HepG2 (cell line): ENCODE data around the gene RAD1. TPM values are rescaled to one million over a fixed set of nuclear protein-coding genes. Genes with fewer than 3 reads are reported as not detected.

Experiments used
- DPF2 ChIP-seq: sonication (generic); formaldehyde crosslinking; IDR thresholded peaks from 2 replicates; pipeline ENCODE4 v1.4.0; 2020; ENCODE audit warnings: mild to moderate bottlenecking, low read depth, missing genetic modification reagents, borderline replicate concordance
- EZH2 ChIP-seq: conservative IDR thresholded peaks from 2 replicates; pipeline ENCODE4 v1.6.1; 2012; ENCODE audit warnings: mild to moderate bottlenecking, low read depth, low read length, moderate library complexity
- MAFK ChIP-seq, 2 experiments: IDR thresholded peaks in 1 of 2; conservative IDR thresholded peaks in 1 of 2; 2 replicates each; pipeline ENCODE4 v1.6.1; 2011; ENCODE audit warnings: improper control_type of control experiment in 2 of 2, low read length in 2 of 2
- PITX1 ChIP-seq: sonication (generic); formaldehyde crosslinking; IDR thresholded peaks from 2 replicates; pipeline ENCODE4 v1.5.1; 2020; ENCODE audit warnings: mild to moderate bottlenecking, missing genetic modification reagents
- SP1 ChIP-seq, 2 experiments: fragments of 450-650 bp in 1 of 2; sonication (generic) in 1 of 2; formaldehyde crosslinking in 1 of 2; IDR thresholded peaks; 2 replicates each; pipeline versions ENCODE4 v1.4.0 to v1.6.1; 2016 to 2020; ENCODE audit warnings: missing genetic modification reagents in 1 of 2
- TP53 ChIP-seq: sonication (generic); formaldehyde crosslinking; conservative IDR thresholded peaks from 2 replicates; pipeline ENCODE4 v1.4.0; 2020; ENCODE audit warnings: missing genetic modification reagents
- ZNF136 ChIP-seq: sonication (generic); formaldehyde crosslinking; IDR thresholded peaks from 2 replicates; pipeline ENCODE4 v1.8.1; 2022; ENCODE audit warnings: low read depth, mild to moderate bottlenecking, moderate library complexity, missing genetic modification reagents
- ZNF296 ChIP-seq: sonication (generic); formaldehyde crosslinking; conservative IDR thresholded peaks from 2 replicates; pipeline ENCODE4 v1.5.0; 2020; ENCODE audit warnings: mild to moderate bottlenecking, missing genetic modification reagents
- ZNF543 ChIP-seq: sonication (generic); formaldehyde crosslinking; IDR thresholded peaks from 2 replicates; pipeline ENCODE4 v1.4.0; 2020; ENCODE audit warnings: mild to moderate bottlenecking, missing genetic modification reagents
- ZSCAN9 ChIP-seq: IDR thresholded peaks from 2 replicates; pipeline ENCODE4 v1.6.1; 2016; ENCODE audit warnings: borderline replicate concordance
- polyA plus RNA-seq, 8 experiments: library from polyadenylated mRNA; depleted of rRNA in 3 of 8; stranded (reverse) in 7 of 8; unstranded in 1 of 8; fragments of >200 nt; fragmentation: Illumina TruSeq in 4 of 8; extraction: Trizol in 4 of 8; gene quantifications; 2 replicates each; pipeline versions ENCODE4 v1.2.1 to v1.2.3, GENCODE V29; 2011 to 2016; ENCODE audit warnings: low read depth in 4 of 8, missing spikeins in 1 of 8, mixed read lengths in 1 of 8; ENCODE audit not compliant: insufficient read depth in 1 of 8
- total RNA-seq, 5 experiments: library from RNA; depleted of rRNA; stranded (reverse); fragments of >200 nt; fragmentation: Illumina TruSeq; extraction: Trizol; gene quantifications; 2 replicates each; pipeline ENCODE4 v1.2.3, GENCODE V29; 2016; ENCODE audit warnings: low read depth in 1 of 5
- TF ChIP-seq, protein P1 (sequence below): sonication (generic); formaldehyde crosslinking; conservative IDR thresholded peaks from 2 replicates; pipeline ENCODE4 v1.8.0; 2022; ENCODE audit warnings: mild to moderate bottlenecking, moderate library complexity, missing genetic modification reagents
- TF ChIP-seq, protein P2 (sequence below): sonication (generic); formaldehyde crosslinking; IDR thresholded peaks from 2 replicates; pipeline ENCODE4 v1.4.0; 2020; ENCODE audit warnings: low read depth, missing genetic modification reagents
- TF ChIP-seq, protein P3 (sequence below): IDR thresholded peaks from 2 replicates; pipeline ENCODE4 v1.6.1; 2016; ENCODE audit warnings: missing biosample characterization, missing genetic modification reagents, low read depth
- TF ChIP-seq, protein P4 (sequence below): sonication (generic); formaldehyde crosslinking; IDR thresholded peaks from 2 replicates; pipeline ENCODE4 v1.4.0; 2020; ENCODE audit warnings: mild to moderate bottlenecking, missing genetic modification reagents
- TF ChIP-seq, protein P5 (sequence below): sonication (generic); formaldehyde crosslinking; IDR thresholded peaks from 2 replicates; pipeline ENCODE4 v1.5.1; 2020; ENCODE audit warnings: mild to moderate bottlenecking, missing genetic modification reagents, moderate library complexity

Gene RAD1
- total and polyA plus RNA-seq, 2 of the 13 experiments (the other 11 are each of a cell fraction or from before 2014, with no cell fraction given) = 14.7 to 39.1 TPM

DNA sequence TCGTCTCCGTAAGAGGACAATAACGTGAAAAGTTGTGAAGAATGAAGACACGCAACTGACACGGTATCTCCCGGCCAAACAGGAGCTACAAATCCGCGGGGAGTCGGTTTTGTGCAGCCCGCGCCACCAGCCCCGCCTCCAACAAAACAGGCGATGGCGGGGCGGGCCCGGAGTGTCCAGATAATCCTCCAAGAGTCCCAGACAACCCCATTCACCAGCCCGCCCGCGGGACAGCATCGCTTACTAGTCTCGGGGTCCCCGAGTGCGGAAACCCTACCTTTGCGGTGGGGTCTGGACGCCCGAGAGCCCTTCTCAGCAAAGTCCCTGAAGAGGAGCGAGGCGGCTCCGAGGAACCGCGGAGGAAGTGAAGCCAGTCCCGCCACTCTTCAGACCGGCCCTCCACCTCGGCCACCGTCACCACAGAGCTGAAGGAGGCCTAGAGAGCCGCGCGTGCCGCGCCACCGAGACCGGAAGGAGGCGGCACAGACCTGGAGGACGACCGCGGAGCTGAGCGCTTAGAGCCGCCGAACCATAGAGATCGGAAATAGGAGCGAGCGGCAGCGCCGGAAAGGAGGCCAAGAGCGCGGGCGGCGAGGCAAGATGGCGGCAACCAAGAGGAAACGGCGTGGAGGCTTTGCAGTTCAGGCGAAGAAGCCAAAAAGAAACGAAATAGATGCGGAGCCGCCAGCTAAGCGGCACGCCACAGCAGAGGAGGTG is at the start of gene RAD1, which contains the start of gene BRIX1 (continued):
- TF ChIP-seq PITX1 (CRISPR knock-in tag) (peak; percentile 76; the same call in 1 of the 2 replicates), ZNF543 (CRISPR knock-in tag) (peak; percentile 94; the same call in 1 of the 2 replicates), EZH2 (no peak), ZNF136 (no peak), MAFK (conservative IDR thresholded peaks at IDR 0.05 in 1 of 2, IDR thresholded peaks at IDR 0.05 in 1 of 2; ENCODE audit: low read length in 2 of 2) (no peak), TP53 (CRISPR knock-in tag) (peak; percentile 27; the same call in 1 of the 2 replicates), ZSCAN9 (CRISPR knock-in tag) (no peak), DPF2 (CRISPR knock-in tag) (no peak), SP1 (IDR thresholded peaks at IDR 0.05) (no peak), SP1 (CRISPR knock-in tag; IDR thresholded peaks at IDR 0.05) (peak; percentile 60), ZNF296 (CRISPR knock-in tag) (peak; percentile 62)
- TF ChIP-seq, protein P1, sequence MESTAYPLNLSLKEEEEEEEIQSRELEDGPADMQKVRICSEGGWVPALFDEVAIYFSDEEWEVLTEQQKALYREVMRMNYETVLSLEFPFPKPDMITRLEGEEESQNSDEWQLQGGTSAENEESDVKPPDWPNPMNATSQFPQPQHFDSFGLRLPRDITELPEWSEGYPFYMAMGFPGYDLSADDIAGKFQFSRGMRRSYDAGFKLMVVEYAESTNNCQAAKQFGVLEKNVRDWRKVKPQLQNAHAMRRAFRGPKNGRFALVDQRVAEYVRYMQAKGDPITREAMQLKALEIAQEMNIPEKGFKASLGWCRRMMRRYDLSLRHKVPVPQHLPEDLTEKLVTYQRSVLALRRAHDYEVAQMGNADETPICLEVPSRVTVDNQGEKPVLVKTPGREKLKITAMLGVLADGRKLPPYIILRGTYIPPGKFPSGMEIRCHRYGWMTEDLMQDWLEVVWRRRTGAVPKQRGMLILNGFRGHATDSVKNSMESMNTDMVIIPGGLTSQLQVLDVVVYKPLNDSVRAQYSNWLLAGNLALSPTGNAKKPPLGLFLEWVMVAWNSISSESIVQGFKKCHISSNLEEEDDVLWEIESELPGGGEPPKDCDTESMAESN (CRISPR knock-in tag) = peak; percentile 98
- TF ChIP-seq, protein P2, sequence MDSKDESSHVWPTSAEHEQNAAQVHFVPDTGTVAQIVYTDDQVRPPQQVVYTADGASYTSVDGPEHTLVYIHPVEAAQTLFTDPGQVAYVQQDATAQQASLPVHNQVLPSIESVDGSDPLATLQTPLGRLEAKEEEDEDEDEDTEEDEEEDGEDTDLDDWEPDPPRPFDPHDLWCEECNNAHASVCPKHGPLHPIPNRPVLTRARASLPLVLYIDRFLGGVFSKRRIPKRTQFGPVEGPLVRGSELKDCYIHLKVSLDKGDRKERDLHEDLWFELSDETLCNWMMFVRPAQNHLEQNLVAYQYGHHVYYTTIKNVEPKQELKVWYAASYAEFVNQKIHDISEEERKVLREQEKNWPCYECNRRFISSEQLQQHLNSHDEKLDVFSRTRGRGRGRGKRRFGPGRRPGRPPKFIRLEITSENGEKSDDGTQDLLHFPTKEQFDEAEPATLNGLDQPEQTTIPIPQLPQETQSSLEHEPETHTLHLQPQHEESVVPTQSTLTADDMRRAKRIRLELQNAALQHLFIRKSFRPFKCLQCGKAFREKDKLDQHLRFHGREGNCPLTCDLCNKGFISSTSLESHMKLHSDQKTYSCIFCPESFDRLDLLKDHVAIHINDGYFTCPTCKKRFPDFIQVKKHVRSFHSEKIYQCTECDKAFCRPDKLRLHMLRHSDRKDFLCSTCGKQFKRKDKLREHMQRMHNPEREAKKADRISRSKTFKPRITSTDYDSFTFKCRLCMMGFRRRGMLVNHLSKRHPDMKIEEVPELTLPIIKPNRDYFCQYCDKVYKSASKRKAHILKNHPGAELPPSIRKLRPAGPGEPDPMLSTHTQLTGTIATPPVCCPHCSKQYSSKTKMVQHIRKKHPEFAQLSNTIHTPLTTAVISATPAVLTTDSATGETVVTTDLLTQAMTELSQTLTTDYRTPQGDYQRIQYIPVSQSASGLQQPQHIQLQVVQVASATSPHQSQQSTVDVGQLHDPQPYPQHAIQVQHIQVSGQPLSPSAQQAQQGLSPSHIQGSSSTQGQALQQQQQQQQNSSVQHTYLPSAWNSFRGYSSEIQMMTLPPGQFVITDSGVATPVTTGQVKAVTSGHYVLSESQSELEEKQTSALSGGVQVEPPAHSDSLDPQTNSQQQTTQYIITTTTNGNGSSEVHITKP (CRISPR knock-in tag) = no peak
- TF ChIP-seq, protein P3, sequence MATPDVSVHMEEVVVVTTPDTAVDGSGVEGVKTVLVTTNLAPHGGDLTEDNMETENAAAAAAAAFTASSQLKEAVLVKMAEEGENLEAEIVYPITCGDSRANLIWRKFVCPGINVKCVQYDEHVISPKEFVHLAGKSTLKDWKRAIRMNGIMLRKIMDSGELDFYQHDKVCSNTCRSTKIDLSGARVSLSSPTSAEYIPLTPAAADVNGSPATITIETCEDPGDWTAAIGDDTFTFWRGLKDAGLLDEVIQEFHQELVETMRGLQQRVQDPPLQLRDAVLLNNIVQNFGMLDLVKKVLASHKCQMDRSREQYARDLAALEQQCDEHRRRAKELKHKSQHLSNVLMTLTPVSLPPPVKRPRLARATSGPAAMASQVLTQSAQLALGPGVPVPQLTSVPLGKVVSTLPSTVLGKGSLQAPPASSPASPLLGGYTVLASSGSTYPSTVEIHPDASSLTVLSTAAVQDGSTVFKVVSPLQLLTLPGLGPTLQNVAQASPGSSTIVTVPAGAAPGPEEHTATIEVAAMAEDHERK (CRISPR knock-in tag) = peak; percentile 55; the same call in 1 of the 2 replicates
- TF ChIP-seq, protein P4, sequence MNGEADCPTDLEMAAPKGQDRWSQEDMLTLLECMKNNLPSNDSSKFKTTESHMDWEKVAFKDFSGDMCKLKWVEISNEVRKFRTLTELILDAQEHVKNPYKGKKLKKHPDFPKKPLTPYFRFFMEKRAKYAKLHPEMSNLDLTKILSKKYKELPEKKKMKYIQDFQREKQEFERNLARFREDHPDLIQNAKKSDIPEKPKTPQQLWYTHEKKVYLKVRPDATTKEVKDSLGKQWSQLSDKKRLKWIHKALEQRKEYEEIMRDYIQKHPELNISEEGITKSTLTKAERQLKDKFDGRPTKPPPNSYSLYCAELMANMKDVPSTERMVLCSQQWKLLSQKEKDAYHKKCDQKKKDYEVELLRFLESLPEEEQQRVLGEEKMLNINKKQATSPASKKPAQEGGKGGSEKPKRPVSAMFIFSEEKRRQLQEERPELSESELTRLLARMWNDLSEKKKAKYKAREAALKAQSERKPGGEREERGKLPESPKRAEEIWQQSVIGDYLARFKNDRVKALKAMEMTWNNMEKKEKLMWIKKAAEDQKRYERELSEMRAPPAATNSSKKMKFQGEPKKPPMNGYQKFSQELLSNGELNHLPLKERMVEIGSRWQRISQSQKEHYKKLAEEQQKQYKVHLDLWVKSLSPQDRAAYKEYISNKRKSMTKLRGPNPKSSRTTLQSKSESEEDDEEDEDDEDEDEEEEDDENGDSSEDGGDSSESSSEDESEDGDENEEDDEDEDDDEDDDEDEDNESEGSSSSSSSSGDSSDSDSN (CRISPR knock-in tag) = peak; percentile 89
- TF ChIP-seq, protein P5, sequence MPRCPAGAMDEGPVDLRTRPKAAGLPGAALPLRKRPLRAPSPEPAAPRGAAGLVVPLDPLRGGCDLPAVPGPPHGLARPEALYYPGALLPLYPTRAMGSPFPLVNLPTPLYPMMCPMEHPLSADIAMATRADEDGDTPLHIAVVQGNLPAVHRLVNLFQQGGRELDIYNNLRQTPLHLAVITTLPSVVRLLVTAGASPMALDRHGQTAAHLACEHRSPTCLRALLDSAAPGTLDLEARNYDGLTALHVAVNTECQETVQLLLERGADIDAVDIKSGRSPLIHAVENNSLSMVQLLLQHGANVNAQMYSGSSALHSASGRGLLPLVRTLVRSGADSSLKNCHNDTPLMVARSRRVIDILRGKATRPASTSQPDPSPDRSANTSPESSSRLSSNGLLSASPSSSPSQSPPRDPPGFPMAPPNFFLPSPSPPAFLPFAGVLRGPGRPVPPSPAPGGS (CRISPR knock-in tag) = no peak; the same call in 1 of the 2 replicates
